GM18508 (cell line): ENCODE measurements around the gene PFKFB3.
"Not testable (repeated sequence)": the region's sequence is repeated elsewhere in the genome, so short reads cannot be mapped to it uniquely, and the experiment has no call there.

Experiments
- ATAC-seq: cut with Tn5 transposase; IDR thresholded peaks from one replicate; pipeline ENCODE4 v1.9.1; 2021; ENCODE audit warnings: moderate number of reproducible peaks; ENCODE audit not compliant: insufficient read depth, unreplicated experiment

PFKFB3 gene

DNA sequence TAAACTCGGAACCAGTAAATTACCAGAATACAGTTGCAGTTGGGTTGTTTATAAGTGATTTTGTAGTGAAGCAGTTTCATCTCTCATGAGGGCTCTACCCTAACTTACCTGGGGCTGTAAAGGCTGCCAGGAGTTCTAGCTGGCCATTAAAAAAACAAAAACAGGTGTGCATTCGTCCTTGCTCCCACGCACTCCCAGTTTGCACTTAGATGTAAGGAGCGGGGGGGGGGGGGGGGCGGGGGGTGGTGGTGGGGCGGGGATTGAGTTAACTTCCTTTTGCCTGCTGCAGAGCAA, 2.3 kb upstream of the PFKFB3 start:
- ATAC-seq, result no peak

DNA sequence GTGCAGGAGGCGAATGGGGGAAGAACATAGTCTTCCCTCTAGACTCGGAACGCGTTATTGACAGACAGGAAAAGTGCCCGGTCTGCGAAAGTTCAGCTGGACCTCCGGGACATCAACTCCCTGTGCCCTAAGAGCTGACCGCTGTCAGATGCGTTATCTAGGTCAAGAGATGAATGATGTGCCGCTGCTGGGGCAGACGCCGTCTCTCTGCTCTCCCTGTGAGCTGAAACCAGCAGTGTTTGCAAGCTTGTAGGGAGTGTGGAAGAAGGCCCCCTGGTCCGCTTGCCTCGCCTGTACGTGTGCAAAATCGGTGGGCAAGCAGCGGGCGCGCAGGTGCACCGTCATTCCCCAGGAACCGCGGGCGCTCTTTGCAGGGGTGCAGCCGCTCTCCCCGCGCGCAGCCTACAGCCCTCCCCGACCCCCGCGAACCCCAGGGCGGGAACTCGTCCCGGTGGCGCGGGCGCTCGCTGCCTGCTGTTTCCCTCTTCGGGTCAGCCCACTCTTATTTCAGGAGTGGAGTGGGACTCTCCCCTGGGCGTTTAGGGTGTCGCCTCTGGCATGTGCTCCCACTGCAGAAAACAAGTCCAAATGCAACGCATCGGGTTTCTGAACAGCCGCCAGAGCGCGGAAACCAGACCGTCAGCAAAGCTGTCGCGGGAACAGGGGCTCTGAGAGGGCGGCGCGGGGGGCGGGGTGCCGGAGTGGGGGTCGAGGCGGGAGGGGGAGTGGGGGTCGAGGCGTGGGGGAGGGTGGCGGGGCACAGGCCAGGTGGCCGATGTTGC, 1.8 kb upstream of the PFKFB3 start:
- ATAC-seq, result no peak

DNA sequence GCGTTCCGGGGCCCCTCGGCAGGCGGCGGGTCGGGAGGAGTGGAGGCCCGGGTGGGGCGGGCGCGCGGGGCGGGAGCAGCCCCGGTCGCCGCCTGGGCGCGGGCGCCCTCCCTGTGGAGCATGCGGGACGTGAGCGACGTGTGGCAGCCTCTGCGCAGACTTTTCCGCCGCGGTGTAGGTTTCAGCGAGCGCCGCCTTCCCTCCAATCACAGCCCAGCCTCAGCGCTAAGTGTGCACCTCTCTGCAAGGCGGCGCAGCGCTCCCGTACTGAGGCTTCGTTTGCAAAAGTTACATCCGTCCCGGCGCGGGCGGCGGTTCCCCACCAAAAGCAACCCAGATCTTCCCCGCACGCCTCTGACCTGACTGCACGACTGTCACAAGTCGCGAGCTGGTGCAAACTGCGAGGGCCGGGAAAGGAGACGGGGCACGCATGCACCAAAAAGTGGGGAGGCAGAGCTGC, 1.2 kb upstream of the PFKFB3 start:
- peak; percentile 47 for ATAC-seq

DNA sequence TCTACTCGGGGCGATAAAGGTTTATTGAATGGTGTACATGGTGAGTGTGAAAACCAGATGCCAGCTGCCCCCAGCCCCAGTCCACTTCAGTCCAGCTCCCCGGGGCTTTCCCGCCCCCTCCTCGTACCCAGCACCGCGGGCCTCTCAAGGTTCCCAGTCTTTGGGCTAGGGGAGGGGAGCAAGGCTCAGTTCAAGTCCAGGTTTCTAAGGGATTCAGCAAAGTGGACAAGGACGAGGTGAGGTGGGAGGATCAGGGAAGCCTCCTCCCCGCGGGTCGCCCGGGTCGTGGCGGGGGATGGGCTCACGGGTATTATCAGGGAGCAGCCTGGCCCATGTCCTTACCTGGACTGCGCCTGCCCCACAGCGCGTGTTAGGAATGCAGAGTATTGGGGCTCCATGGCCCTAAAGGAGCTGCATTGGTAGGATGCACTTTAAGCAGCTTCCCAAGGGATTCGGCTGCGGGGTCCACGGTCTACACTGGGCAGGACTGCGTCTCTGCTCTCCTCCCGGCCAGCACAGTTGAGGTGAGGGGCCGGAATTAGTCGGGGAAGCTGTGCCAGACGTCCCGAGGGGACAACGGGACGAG, 541 bp upstream of the PFKFB3 start:
- ATAC-seq, result no peak

DNA sequence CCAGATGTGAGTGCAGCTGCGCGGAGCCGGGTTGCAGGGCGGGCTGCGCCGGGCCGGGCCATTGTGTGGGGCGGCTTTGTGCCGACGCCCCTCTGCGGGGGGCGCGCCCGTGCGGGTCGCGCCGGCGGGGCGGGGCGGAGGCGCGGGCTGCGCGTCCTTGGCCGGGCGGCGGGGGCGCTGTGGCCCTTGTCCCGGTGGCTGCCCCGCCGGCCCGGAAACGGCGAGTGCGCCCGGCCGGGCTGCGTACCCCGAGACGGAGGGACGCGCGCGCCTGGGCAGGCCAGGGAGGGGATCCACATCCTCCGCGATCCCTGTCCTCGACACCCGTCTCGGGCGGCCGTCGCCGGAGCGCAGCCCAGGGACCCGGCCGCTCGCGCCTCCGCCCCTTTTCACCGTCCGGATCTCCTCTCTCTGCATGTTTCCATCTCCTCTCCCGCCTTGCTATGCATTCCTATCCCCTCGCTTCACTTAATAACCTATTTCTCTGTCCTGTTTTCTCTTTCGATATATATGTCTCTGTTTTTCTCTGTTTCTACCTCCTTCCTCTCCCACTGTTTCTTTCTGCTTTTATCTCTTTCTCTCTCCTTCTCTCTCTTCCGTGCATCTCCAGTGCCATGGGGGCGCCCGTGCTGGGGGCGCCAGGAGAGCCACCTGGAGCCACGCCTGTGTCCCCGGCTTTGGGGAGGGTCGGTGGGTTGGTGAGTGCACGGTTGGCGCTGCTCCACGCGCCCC, 765 bp downstream of the PFKFB3 start:
- peak; percentile 5 for ATAC-seq

DNA sequence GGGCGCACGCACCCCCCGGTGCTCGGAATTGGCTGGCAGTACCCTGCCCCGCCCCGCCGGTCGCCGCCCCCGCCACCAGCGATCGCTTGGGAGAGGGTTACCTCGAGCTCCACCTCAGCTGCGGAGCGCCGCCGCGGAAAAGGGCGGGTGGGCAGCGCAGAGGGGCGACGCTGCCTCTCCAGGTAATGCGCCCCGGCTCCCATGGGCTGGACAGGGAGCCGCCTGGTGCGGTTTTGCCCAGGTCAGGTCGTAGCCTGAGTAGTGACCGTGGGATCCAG, 1.3 kb downstream of the PFKFB3 start:
- ATAC-seq, result no peak

DNA sequence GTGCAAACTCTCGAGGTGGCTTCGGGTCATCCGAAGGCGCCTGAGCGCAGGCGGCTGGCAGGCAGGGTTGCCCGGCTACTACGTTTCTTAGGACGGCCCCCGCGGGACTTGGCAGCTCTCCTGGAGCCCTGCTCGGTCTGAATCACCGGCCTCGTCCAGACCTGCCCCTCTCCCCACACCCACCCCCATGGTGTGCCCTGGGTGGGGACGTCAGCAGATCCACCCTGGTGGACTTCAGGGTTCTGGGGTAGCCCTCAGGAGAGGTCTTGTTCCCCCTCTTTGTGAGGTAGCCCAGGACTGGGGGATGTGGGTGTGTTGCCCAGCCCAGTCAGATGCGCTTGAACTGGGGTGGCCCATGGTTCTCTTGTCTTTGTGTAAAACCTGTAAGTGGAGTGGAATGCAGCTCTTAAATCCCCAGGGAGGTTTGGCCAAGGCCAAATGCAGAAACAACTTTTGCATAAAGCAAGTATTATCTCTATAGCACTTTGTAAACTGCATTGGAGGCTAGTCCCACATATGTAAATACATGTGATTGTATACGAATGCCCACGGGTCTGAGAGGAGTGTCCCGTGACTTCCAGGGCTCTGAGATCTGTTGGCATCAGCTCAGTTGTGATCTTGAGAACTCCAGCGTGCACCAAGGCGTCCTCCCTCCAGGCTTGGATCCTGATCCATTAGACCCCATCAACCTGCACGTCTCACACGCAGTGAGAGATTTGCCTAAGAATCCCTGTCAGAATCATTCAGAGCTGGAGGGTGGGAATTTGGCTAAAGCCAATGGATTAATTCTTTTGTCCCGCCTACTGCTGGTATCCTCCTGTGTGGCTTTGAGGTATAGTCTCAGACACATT, 1.8 kb downstream of the PFKFB3 start:
- ATAC-seq, result no peak

DNA sequence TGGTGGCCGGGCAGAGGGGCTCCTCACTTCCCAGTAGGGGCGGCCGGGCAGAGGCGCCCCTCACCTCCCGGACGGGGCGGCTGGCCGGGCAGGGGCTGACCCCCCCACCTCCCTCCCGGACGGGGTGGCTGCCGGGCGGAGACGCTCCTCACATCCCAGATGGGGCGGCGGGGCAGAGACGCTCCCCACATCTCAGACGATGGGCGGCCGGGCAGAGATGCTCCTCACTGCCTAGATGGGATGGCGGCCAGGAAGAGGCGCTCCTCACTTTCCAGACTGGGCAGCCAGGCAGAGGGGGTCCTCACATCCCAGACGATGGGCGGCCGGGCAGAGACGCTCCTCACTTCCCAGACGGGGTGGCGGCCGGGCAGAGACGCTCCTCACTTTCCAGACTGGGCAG, 3.8 kb downstream of the PFKFB3 start:
- ATAC-seq, result not testable (repeated sequence)

DNA sequence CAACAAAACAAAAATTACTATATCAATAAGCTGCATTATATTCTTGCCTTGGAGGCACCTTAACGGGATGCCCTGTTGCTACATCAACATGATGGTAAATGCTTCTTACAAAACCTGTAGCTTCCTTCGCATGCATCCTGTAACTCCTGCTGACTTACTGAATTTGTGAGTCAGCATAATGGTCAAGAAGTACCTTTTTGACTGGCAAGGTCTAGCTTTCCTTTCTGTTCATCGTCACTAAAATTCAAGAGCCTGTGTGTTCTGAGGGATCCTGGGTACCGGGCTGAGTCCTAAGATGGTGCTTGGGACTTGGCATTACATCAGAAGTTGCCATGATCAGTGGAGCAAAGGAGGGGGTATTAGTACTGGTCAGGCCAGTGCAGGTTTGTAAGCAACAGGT, 4.9 kb downstream of the PFKFB3 start:
- ATAC-seq, result no peak

DNA sequence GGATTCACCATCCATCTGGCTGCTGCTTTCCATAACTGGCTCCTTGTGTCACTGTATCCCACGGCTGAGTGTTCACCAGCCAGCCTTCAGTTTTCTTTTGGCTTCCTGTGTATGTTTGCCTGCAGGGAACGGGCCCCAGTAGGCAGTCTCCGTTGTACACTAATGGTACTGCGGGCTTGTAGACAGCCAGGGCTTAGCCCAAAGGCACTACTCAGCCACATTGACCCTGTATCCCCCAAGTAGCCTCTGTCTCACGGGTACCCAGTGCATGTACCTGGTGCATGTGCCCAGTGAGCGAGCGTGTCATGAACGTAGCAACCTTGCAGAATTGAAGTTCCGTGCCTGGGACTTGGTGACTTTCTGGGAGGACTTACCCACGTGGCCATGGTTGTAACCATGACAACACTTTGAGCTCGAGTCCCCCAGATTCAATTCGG, 6.1 kb downstream of the PFKFB3 start:
- ATAC-seq, result no peak

DNA sequence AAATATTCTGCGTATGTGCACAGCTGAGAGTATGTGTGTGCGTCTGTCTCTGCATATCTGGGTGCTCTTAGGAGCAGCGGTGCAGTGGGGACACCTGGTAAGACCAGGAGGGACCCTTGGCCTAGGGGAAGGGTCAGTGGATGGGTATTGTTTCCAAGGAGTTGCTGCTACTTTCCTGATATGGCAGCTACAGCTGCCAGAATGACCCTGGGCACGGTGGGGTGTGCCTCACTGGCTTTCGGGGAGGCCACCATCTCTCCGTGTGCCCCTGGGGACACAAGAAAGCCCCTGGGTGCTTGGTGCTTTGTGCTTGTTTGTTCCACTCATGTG, 8.6 kb downstream of the PFKFB3 start:
- ATAC-seq, result no peak

DNA sequence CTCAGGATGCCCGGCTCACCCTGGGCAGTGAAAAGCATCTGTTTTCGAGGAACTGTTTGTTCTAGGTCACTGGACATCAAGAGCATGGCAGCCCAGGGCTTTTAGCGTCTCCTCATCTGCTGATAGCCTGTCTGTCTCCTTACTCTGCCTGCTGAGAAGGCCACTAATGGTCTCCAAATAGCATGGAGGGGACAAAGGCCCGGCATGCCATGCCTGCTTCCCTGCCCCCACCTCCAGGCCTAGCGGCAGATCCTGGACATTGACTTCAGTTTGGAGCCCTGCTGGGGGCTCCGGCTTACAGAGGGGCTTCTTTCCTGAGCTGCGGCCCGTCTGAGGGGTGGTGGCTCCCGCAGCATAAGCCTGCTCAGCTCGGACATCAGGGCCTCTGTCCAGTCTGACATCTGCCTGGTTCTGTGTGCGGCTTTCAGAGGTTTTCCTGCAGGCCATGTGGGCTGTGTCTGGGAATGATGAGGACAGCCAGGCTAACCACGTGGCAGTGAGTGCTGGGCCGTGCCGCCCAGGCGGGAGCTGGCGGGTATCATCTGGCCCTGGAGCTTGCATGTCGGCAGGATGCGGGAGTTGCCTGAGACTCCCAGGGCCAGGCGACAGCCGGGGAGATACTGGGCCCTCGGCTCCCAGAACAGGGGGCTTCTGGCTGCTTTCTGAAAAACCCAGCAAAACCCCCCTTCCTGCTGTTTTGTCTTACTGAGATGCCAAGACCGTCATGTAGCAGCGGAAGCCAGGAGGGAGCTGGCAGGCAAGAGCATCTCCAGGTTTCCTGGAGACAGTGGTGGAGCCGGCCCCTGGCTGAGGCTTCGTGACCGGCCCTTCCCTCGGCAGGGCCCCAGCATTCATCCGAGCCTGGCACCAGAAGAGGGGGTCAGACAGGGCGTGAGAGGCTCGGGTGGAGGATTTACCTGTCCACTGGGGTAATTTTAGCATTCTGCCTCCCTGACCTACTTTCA, 9.2 kb downstream of the PFKFB3 start:
- ATAC-seq, result no peak

DNA sequence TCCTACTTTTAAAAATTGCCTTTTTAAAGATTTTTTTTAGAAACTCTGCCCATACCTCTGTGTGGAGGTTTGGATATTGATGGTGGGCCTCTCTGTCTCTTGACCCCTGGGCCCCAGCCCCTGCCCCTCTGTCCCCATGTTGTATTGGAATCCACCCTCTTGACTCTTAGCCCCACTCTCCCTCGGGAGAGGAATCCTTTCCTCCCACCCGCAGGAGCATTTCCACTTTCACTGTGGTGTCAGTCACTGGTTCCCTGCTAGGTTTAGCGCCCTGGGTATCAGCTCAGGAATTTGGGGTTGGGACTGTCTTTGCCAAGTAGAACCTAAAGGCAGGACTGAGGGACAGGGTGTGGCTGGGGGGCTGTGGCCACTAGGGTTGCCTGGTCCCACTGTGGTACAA, 10.1 kb downstream of the PFKFB3 start:
- ATAC-seq, result no peak

DNA sequence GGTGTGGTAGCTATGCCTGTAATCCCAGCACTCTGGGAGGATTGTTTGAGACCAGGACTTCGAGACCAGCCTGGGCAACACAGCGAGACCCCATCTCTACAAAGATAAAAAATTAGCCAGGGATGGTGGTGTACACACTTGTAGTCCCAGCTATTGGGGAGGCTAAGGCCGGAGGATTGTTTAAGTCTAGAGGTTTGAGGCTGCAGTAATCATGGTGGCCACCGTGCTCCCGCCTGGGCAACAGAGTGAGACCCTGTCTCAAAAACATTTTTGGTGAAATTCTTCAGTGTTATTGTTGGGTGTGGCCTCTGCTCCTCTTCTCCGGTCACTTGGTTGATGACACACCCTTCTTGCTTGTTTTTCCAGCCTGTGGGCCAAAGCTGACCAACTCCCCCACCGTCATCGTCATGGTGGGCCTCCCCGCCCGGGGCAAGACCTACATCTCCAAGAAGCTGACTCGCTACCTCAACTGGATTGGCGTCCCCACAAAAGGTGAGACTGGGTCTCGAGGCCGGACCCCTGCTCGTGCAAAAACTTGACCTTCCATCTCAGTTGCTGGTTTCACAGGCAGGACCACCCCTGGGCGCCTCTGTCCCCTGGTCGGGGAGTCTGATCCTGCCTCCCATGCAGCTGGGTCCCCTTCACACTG, 10.6 kb downstream of the PFKFB3 start:
- no peak for ATAC-seq

DNA sequence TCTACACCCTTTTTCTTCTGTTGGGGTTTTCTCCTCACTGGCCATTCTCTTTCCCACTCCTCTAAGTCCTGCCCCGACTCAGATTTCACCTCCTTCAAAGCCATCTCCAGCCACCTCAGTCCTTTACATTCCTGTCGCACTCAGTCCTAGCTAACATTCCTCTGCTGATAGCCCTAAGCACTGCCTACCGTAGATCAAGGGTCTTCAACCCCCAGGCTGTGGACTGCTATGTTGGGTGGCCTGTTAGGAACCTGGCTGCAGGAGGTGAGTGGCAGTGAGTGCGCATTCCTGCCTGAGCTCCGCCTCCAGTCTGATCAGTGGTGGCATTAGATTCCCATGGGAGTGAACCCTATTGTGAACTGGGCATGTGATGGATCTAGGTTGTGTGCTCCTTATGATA, 11.2 kb downstream of the PFKFB3 start:
- no peak for ATAC-seq

DNA sequence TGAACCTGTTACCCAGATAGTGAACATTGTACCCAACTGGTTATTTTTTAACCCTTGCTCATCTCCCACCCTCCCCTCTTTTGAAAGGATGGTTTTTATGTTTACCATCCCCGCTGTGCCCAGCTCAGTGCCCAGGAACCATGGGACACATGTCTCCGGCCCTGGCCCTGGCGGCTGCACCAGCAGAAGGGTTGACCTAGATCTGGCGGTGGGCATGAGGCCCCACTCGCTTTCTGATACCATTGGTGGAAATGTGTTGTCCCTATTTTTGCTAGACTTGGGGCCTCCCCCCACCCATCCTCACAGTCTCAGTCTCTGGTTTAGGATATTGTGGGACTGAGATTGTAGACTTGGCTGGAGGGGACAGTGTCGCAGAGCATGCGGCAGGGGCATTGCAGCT, 11.9 kb downstream of the PFKFB3 start:
- no peak for ATAC-seq

DNA sequence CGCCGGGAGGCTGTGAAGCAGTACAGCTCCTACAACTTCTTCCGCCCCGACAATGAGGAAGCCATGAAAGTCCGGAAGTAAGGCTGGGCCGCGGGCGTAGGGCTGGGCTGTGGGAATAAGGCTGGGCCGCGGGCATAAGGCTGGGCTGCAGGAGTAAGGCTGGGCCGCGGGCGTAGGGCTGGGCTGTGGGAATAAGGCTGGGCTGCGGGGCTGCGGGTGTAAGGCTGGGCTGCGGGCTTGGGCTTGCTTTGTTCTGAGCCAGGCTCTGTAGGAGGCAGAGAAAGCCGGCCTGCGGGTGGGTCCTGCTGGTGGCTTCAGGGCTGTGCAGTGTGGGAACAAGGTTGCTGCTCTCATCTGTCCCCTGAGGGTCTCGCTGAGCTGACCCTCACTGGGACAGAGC, 12.5 kb downstream of the PFKFB3 start:
- ATAC-seq, result no peak

DNA sequence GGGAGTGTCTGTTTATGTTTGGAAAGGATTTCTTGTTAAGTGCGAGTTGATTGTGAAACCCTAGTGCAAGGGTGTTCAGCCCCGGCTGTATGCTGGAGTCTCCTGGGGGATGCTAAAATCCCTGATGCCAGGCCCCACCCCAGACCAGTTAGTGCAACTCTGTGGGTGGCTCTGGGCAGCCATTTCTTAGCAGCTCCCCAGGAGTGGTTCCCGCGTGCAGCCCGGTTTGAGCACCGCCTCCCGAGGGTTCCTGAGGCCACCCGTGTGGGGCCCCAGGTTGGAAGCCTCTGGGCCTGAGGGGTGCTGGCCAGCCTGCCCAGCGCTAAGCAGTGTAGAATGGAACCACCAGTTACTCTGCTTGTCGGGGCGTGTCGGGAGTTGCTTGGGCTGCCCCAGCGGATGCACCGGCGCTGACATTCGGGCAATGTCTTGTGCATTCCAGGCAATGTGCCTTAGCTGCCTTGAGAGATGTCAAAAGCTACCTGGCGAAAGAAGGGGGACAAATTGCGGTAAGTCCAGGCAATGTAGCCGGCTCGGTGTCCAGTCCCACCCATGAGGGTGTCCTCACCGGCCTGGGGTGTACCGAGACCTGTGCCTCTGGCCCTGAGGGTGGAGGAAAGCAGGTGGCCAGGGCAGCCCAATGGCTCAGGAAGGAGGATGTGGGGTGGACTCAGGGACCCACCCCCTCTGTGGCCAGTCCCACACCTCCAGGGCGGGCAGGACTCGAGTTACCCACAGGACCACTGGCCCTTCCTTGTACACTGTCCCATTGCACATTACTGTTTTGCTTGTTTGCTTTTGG, 13.2 kb downstream of the PFKFB3 start:
- ATAC-seq, result no peak

DNA sequence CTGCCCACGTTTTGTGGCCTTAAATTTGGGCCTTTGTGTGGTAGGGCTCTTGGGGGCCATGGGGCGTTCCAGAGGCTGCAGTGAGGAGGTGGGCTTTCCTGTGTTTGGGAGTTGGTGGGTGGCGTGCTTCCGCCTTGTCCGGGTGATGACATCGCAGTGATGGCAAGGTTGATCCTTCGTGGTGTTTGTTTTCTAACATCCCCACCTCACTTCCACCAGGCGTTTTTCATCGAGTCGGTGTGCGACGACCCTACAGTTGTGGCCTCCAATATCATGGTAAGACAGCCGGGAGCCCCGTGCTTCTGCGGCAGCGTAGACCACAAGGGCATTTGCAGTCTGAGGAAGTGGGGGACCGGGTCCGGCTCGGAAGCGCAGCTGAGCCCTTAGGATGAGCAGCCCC, 14.2 kb downstream of the PFKFB3 start:
- ATAC-seq, result no peak
